Effector memory CD8-positive, alpha-beta T cell (primary cell): Measurements from ENCODE around the gene KL.

ENCODE experiments used
- ATAC-seq: fragments of 150-1000 bp; cut with Tn5 transposase; replicated peaks from 2 replicates; pipeline ENCODE4 v1.10.0; 2021; ENCODE audit warnings: mild to moderate bottlenecking, moderate library complexity
- DNase-seq, 3 experiments: peaks; one replicate each; pipeline ENCODE4 v3.0.0; 2021
- H3K27ac Mint-ChIP-seq, 2 donors: one replicate each; pipeline ENCODE4 v1.8.0; 2022; ENCODE audit warnings: mild to moderate bottlenecking in 2 of 2, mixed read lengths in 2 of 2, moderate library complexity in 2 of 2
- H3K27me3 Mint-ChIP-seq, 2 donors: one replicate each; pipeline ENCODE4 v1.8.0; 2022; ENCODE audit warnings: mixed read lengths in 2 of 2
- H3K36me3 Mint-ChIP-seq: one replicate; pipeline ENCODE4 v1.8.0; 2022; ENCODE audit warnings: mild to moderate bottlenecking, moderate library complexity, mixed read lengths; ENCODE audit not compliant: insufficient read depth
- H3K4me1 Mint-ChIP-seq, 2 donors: one replicate each; pipeline ENCODE4 v1.8.0; 2022; ENCODE audit warnings: low read depth in 2 of 2, mixed read lengths in 2 of 2
- H3K4me3 Mint-ChIP-seq, 2 donors: one replicate each; pipeline ENCODE4 v1.8.0; 2022; ENCODE audit warnings: mild to moderate bottlenecking in 2 of 2, mixed read lengths in 2 of 2, moderate library complexity in 2 of 2
- H3K9me3 Mint-ChIP-seq, 2 donors: one replicate each; pipeline ENCODE4 v1.8.0; 2022; ENCODE audit warnings: mixed read lengths in 2 of 2

The KL gene

GRCh38 chr13:33011828-33012470 lies 4.3 kb upstream of the KL start:
- H3K4me1 Mint-ChIP-seq = peaks cover 4% of the 10 kb centered on the region in 2 donors
- H3K27me3 Mint-ChIP-seq = peaks cover 51 to 57% of the 10 kb centered on the region in 2 donors
- peaks cover 5 to 19% of the 10 kb centered on the region in 2 donors for H3K9me3 Mint-ChIP-seq
- H3K4me3 Mint-ChIP-seq = no peak overlapping the region
- no peak for DNase-seq
- H3K27ac Mint-ChIP-seq = no peak overlapping the region
- H3K36me3 Mint-ChIP-seq = no peaks in the 10 kb centered on the region
- ATAC-seq = no peak

- H3K9me3 Mint-ChIP-seq = peaks cover 0 to 7% of the 10 kb centered on the region in 2 donors
- H3K36me3 Mint-ChIP-seq = no peaks in the 10 kb centered on the region
- peaks cover 7 to 9% of the 10 kb centered on the region in 2 donors for H3K4me1 Mint-ChIP-seq
- peaks cover 57 to 74% of the 10 kb centered on the region in 2 donors for H3K27me3 Mint-ChIP-seq
- DNase-seq = no peak
- ATAC-seq = no peak
- H3K4me3 Mint-ChIP-seq = no peak overlapping the region
- H3K27ac Mint-ChIP-seq = no peak overlapping the region
Measured at GRCh38 chr13:33014291-33014690, 1.9 kb upstream of the KL start.

- no peak overlapping the region for H3K27ac Mint-ChIP-seq
- H3K4me3 Mint-ChIP-seq = peak overlapping the region; percentile 52 to 57
- peaks cover 7 to 9% of the 10 kb centered on the region in 2 donors for H3K4me1 Mint-ChIP-seq
- no peak for ATAC-seq
- peaks cover 0 to 7% of the 10 kb centered on the region in 2 donors for H3K9me3 Mint-ChIP-seq
- peaks cover 59 to 84% of the 10 kb centered on the region in 2 donors for H3K27me3 Mint-ChIP-seq
- no peak for DNase-seq
- H3K36me3 Mint-ChIP-seq = no peaks in the 10 kb centered on the region
Measured at GRCh38 chr13:33015241-33015668, 968 bp upstream of the KL start.

GRCh38 chr13:33015791-33016323 lies 366 bp upstream of the KL start:
- DNase-seq (no peak), ATAC-seq (no peak)
- Mint-ChIP-seq H3K4me3 (peak overlapping the region; percentile 52 to 57), H3K9me3 (peaks cover 0 to 6% of the 10 kb centered on the region in 2 donors), H3K4me1 (peaks cover 7 to 9% of the 10 kb centered on the region in 2 donors), H3K36me3 (no peaks in the 10 kb centered on the region), H3K27me3 (peaks cover 59 to 84% of the 10 kb centered on the region in 2 donors), H3K27ac (no peak overlapping the region)

GRCh38 chr13:33017323-33017929 lies 1.2 kb downstream of the KL start:
- H3K4me3 Mint-ChIP-seq = peak overlapping the region; percentile 48 to 64
- peaks cover 7 to 9% of the 10 kb centered on the region in 2 donors for H3K4me1 Mint-ChIP-seq
- ATAC-seq (peak; percentile 84), DNase-seq (peak in 1 of 3 experiments; percentile 23)
- H3K36me3 Mint-ChIP-seq = no peaks in the 10 kb centered on the region
- peaks cover 53 to 79% of the 10 kb centered on the region in 2 donors for H3K27me3 Mint-ChIP-seq
- peaks cover 0 to 7% of the 10 kb centered on the region in 2 donors for H3K9me3 Mint-ChIP-seq
- no peak overlapping the region for H3K27ac Mint-ChIP-seq

GRCh38 chr13:33018886-33019285 lies 2.7 kb downstream of the KL start:
- peaks cover 49 to 67% of the 10 kb centered on the region in 2 donors for H3K27me3 Mint-ChIP-seq

GRCh38 chr13:33022986-33023385 lies 6.8 kb downstream of the KL start:
- Mint-ChIP-seq H3K27ac (no peak overlapping the region), H3K36me3 (no peaks in the 10 kb centered on the region), H3K9me3 (peaks cover 2 to 7% of the 10 kb centered on the region in 2 donors), H3K27me3 (peaks cover 45 to 62% of the 10 kb centered on the region in 2 donors), H3K4me3 (no peak overlapping the region), H3K4me1 (no peaks in the 10 kb centered on the region)
- DNase-seq (no peak), ATAC-seq (no peak)

More at GRCh38 chr13:33018886-33019285, 2.7 kb downstream of the KL start:
- Mint-ChIP-seq H3K9me3 (peaks cover 0 to 7% of the 10 kb centered on the region in 2 donors), H3K4me1 (peaks cover 7 to 9% of the 10 kb centered on the region in 2 donors), H3K27ac (no peak overlapping the region), H3K36me3 (no peaks in the 10 kb centered on the region), H3K4me3 (no peak overlapping the region)
- ATAC-seq = no peak
- DNase-seq = no peak

GRCh38 chr13:33025220-33025744 lies 9.1 kb downstream of the KL start:
- peaks cover 2 to 7% of the 10 kb centered on the region in 2 donors for H3K9me3 Mint-ChIP-seq
- ATAC-seq (no peak), DNase-seq (no peak)
- no peak overlapping the region for H3K27ac Mint-ChIP-seq
- H3K27me3 Mint-ChIP-seq = peaks cover 38 to 46% of the 10 kb centered on the region in 2 donors
- H3K36me3 Mint-ChIP-seq = no peaks in the 10 kb centered on the region
- no peaks in the 10 kb centered on the region for H3K4me1 Mint-ChIP-seq
- H3K4me3 Mint-ChIP-seq = no peak overlapping the region

GRCh38 chr13:33026489-33027152 lies 10.4 kb downstream of the KL start:
- ATAC-seq (no peak), DNase-seq (no peak)
- Mint-ChIP-seq H3K36me3 (no peaks in the 10 kb centered on the region), H3K27me3 (peaks cover 33 to 38% of the 10 kb centered on the region in 2 donors), H3K4me3 (no peak overlapping the region), H3K4me1 (no peaks in the 10 kb centered on the region), H3K9me3 (peaks cover 0 to 2% of the 10 kb centered on the region in 2 donors), H3K27ac (no peak overlapping the region)

- Mint-ChIP-seq H3K36me3 (no peaks in the 10 kb centered on the region), H3K9me3 (peaks cover 2 to 6% of the 10 kb centered on the region in 2 donors), H3K27me3 (peaks cover 32 to 39% of the 10 kb centered on the region in 2 donors), H3K4me1 (peaks cover 0 to 4% of the 10 kb centered on the region in 2 donors), H3K27ac (no peak overlapping the region), H3K4me3 (no peak overlapping the region)
- DNase-seq (no peak), ATAC-seq (no peak)
Measured at GRCh38 chr13:33028620-33029019, 12.4 kb downstream of the KL start.

- H3K27me3 Mint-ChIP-seq = peaks cover 30 to 32% of the 10 kb centered on the region in 2 donors
- DNase-seq = no peak
- peaks cover 0 to 4% of the 10 kb centered on the region in 2 donors for H3K4me1 Mint-ChIP-seq
- no peak overlapping the region for H3K27ac Mint-ChIP-seq
- no peak for ATAC-seq
- no peak overlapping the region for H3K4me3 Mint-ChIP-seq
- H3K36me3 Mint-ChIP-seq = no peaks in the 10 kb centered on the region
- peaks cover 2 to 6% of the 10 kb centered on the region in 2 donors for H3K9me3 Mint-ChIP-seq
Measured at GRCh38 chr13:33031277-33031676, 15.1 kb downstream of the KL start.

GRCh38 chr13:33032037-33032625 lies 15.9 kb downstream of the KL start:
- Mint-ChIP-seq H3K36me3 (no peaks in the 10 kb centered on the region), H3K27ac (no peak overlapping the region), H3K9me3 (peaks cover 2 to 6% of the 10 kb centered on the region in 2 donors), H3K27me3 (peaks cover 22 to 26% of the 10 kb centered on the region in 2 donors), H3K4me3 (no peak overlapping the region), H3K4me1 (peaks cover 0 to 4% of the 10 kb centered on the region in 2 donors)
- DNase-seq (no peak), ATAC-seq (no peak)
